SW480 (cell line): ENCODE data around the gene XRCC2.
"Not testable (repeated sequence)": the region's sequence is repeated elsewhere in the genome, so short reads cannot be mapped to it uniquely, and the experiment has no call there.

Experiments
- DNase-seq: peaks from one replicate; pipeline ENCODE4 v3.0.0-alpha.2; 2016; ENCODE audit warnings: low spot score

The XRCC2 gene

DNA sequence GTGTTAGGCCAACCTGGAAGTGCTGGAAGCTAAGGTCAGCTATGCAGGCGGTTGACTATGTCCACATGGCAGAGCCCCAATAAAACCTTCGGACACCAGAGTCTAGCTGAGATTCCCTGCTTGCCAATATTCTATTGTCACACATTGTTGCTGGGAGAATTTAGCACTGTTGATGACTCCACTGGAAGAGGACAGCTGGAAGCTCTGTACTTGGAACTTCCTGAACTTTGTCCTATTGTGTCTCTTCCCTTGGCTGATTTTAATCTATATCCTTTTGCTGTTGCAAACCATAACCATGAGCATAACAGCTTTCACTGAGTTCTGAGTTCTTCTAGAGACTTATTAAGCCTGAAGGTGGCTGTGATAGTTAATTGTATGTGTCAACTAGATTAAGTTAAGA is 12.0 kb downstream of the XRCC2 start:
- no peak for DNase-seq

DNA sequence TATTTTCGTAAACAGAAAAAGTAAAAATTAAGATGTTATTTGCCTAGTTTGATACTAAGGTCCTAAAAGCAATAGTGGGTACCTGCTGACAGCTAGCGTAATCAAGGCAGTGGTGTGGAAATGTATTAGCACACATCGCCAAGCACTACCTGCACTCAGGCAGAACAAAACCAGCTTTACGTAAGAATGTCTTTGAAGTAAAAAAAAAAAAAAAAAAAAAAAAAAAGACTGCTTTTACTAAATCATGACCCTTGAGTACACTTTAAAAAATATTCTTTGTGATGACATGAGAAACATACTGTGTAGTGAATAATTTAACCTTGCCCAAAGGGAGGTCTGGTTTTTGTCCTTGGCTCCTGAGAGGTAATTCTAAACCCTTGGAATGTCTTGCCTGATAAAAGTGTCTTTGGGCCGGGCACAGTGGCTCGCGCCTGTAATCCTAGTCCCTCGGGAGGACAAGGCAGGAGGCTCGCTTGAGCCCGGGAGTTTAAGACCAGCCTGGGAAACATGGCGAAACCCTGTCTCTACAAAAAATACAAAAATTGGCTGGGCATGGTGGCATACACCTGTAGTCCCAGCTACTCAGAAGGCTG is 12.7 kb downstream of the XRCC2 start:
- DNase-seq, result no peak

GRCh38 chr7:152661479-152661878 is 14.5 kb downstream of the XRCC2 start:
- no peak for DNase-seq

GRCh38 chr7:152660021-152660420 is 15.9 kb downstream of the XRCC2 start:
- no peak for DNase-seq

GRCh38 chr7:152654971-152655370 is 21.0 kb downstream of the XRCC2 start:
- DNase-seq, result no peak

GRCh38 chr7:152649220-152649619 is 26.7 kb downstream of the XRCC2 start:
- DNase-seq, result no peak

DNA sequence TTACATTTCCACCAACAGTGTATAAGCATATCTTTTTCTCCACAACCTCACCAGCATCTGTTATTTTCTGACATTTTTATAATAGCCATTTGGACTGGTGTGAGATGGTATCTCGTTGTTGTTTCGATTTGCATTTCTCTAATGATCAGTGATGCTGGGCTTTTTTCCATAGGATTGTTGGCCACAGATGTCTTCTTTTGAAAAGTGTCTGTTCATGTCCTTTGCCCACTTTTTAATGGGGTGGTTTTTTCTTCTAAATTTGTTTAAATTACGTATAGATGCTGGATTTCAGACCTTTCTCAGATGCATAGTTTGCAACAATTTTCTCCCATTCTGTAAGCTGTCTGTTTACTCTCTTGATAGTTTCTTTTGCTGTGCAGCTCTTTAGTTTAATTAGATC is 28.9 kb downstream of the XRCC2 start:
- DNase-seq, result no peak

- not testable (repeated sequence) for DNase-seq
Measured at GRCh38 chr7:152646579-152646978, 29.4 kb downstream of the XRCC2 start.

GRCh38 chr7:152643979-152644559 is 31.9 kb downstream of the XRCC2 start:
- DNase-seq, result no peak

- no peak for DNase-seq
Measured at GRCh38 chr7:152641384-152641783, 34.6 kb downstream of the XRCC2 start.

GRCh38 chr7:152640829-152641228 is 35.1 kb downstream of the XRCC2 start:
- no peak for DNase-seq

GRCh38 chr7:152637920-152638580 is 37.9 kb downstream of the XRCC2 start:
- DNase-seq, result no peak

GRCh38 chr7:152637161-152637560 is 38.8 kb downstream of the XRCC2 start:
- no peak for DNase-seq

- no peak for DNase-seq
Measured at GRCh38 chr7:152636441-152636840, 39.5 kb downstream of the XRCC2 start.

GRCh38 chr7:152633504-152633903 is 42.4 kb downstream of the XRCC2 start:
- DNase-seq, result no peak

DNA sequence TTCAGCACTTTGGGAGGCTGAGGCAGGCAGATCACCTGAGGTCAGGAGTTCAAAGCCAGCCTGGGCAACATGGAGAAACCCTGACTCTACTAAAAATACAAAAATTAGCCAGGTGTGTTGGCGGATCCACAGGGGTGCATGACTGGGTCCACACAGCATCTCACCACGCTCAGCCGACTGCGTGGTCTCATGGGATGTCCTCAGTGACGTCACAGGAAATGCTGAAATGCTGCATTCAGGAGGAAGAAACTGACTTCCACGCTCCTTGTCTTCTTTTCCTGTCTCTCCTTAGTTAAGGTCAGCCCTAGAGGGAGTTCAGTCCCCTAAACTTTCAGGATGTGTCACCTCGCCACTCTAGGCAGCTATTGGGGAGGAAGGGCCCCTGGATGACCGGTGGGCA is 42.9 kb downstream of the XRCC2 start:
- DNase-seq, result no peak

DNA sequence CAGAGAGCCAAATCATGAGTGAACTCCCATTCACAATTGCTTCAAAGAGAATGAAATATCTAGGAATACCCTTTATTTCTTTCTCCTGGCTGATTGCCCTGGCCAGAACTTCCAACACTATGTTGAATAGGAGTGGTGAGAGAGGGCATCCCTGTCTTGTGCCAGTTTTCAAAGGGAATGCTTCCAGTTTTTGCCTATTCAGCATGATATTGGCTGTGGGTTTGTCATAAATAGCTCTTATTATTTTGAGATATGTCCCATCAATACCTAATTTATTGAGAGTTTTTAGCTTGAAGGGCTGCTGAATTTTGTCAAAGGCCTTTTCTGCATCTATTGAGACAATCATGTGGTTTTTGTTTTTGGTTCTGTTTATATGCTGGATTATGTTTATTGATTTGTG is 47.2 kb downstream of the XRCC2 start:
- not testable (repeated sequence) for DNase-seq

DNA sequence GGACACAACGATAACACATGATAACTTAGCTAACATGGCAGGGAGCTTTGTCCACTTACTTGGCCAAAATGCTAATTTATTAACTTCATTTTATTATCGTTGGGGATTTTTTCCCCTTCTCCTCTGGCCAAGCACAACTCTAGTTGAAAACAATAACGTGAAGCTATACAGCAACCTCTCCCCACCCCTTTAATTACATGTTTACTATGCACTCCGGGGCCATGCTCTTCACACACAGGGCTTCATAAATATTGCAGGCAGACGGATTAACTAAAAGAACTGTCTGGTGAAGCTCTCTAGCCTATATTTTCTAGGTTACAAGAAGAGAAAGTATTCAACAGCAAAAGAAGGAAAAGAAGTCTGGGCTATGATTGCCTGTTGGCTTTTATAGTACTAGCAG is 51.7 kb downstream of the XRCC2 start:
- DNase-seq, result no peak

DNA sequence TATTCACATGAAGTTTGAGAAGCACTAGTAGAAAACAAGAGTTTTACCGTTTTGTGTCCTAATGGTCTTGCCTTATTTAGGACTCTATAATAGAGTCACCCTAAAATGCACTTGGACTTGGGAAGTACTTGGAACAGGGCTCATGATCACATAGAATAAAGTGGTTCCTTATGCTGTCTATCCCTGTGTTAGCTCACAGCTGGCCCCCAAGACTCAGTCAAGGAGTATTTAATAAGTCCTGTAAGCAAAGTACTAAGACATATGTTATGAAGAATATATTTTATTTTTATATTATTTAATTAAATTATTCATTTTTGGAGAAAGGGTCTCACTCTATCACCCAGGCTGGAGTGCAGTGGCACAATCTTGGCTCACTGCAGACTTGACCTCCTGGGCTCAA is 54.5 kb downstream of the XRCC2 start:
- no peak for DNase-seq

- DNase-seq, result no peak
Measured at GRCh38 chr7:152619027-152619739, 56.8 kb downstream of the XRCC2 start.

GRCh38 chr7:152618427-152618826 is 57.5 kb downstream of the XRCC2 start:
- DNase-seq, result no peak

DNA sequence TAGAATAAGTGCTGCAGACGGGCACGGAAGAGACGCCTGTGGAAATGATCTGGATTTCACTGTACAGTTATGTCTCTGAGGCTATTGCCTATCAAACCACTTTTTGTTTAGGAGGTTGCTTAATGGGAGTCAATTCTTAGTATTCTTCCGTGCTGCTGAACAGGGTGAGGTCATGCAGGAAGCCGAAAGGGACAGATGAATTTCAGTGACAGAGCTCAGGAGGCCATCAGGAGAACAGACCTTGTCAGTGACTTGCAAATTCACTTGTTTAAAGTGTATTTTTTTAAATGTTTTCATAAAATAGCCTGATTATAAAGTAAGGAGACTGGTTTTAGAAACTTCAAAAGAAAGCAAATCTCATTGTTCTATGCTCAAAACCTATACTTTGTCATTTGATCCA is 58.9 kb downstream of the XRCC2 start:
- DNase-seq, result no peak
